Endothelial cell of umbilical vein (primary cell): ENCODE data around the gene C11orf71. TPM values are rescaled to one million over a fixed set of nuclear protein-coding genes. Genes with fewer than 3 reads are reported as not detected.

Experiments used
- BruUV-seq: library from RNA; stranded (reverse); fragments of 400-500 nt; replicated peaks from 2 replicates; lab custom pipeline; 2021; lab: Mats Ljungman, UMichigan
- CTCF ChIA-PET: fragments of 300-600, 350-600 bp; sonication (Branson Sonifier 250); formaldehyde crosslinking; loops from one replicate; lab custom pipeline; 2021; ENCODE audit warnings: antibody characterized with exemption, inconsistent platforms; lab: Charles Lee
- POLR2A ChIA-PET: fragments of 300-600, 350-600 bp; sonication (Branson Sonifier 250); formaldehyde crosslinking; loops from one replicate; lab custom pipeline; 2021; ENCODE audit warnings: antibody characterized with exemption, inconsistent platforms; lab: Charles Lee
- DNase-seq: peaks from one replicate; pipeline ENCODE4 v3.0.0-alpha.2; 2011; ENCODE audit warnings: low read depth, low spot score
- FAIRE-seq: peaks from 2 replicates; lab custom pipeline; 2011; peaks lifted over from hg19 to GRCh38; lab: Jason Lieb, UNC
- H2AFZ ChIP-seq: 2 replicates; pipeline ENCODE4 v1.6.0; 2012; ENCODE audit warnings: low read depth, low read length, control low read depth, inconsistent platforms
- H3K27ac ChIP-seq: 2 replicates; pipeline ENCODE4 v1.5.1; 2011; ENCODE audit warnings: low read depth, mild to moderate bottlenecking, control low read depth, low read length, moderate library complexity; ENCODE audit not compliant: insufficient read depth
- H3K27me3 ChIP-seq, 2 experiments: 2 replicates each; pipeline versions ENCODE4 v1.6.0 to v1.6.1; 2011; ENCODE audit warnings: low read length in 2 of 2, mixed read lengths in 1 of 2; ENCODE audit not compliant: control insufficient read depth in 2 of 2, insufficient read depth in 2 of 2
- H3K36me3 ChIP-seq, 2 experiments: 2 replicates in 1 of 2; 3 replicates in 1 of 2; pipeline ENCODE4 v1.5.1; 2011; ENCODE audit warnings: low read length in 2 of 2, mild to moderate bottlenecking in 1 of 2, moderate library complexity in 1 of 2; ENCODE audit not compliant: control insufficient read depth in 2 of 2, insufficient read depth in 2 of 2; ENCODE audit errors: extremely low read depth in 1 of 2
- H3K4me1 ChIP-seq: 3 replicates; pipeline ENCODE4 v1.5.1; 2011; ENCODE audit warnings: mild to moderate bottlenecking, low read length; ENCODE audit not compliant: control insufficient read depth, insufficient read depth; ENCODE audit errors: extremely low read depth
- H3K4me2 ChIP-seq: 2 replicates; pipeline ENCODE4 v1.6.1; 2011; ENCODE audit warnings: low read length, control low read depth, mixed read lengths; ENCODE audit not compliant: insufficient read depth
- H3K4me3 ChIP-seq, 3 experiments: fragments of 200-600 bp in 1 of 3; sonication (generic), shearing (Covaris generic) in 1 of 3; replicated peaks in 1 of 3; 2 replicates each; pipeline ENCODE4 v1.5.1; 2011 to 2016; ENCODE audit warnings: control low read depth in 3 of 3, low read length in 3 of 3, mild to moderate bottlenecking in 2 of 3, inconsistent platforms in 1 of 3, low read depth in 1 of 3, moderate library complexity in 1 of 3; ENCODE audit not compliant: insufficient read depth in 1 of 3
- H3K79me2 ChIP-seq: 2 replicates; pipeline ENCODE4 v1.6.0; 2012; ENCODE audit warnings: low read length, inconsistent platforms; ENCODE audit not compliant: control insufficient read depth, insufficient read depth
- H3K9ac ChIP-seq: replicated peaks from 2 replicates; pipeline ENCODE3; 2011; ENCODE audit warnings: low read length, control low read depth; ENCODE audit not compliant: insufficient read depth; ENCODE audit errors: extremely low read depth
- H3K9me1 ChIP-seq: replicated peaks from 3 replicates; pipeline ENCODE4 v1.6.0; 2011; ENCODE audit warnings: mild to moderate bottlenecking, low read length; ENCODE audit not compliant: control insufficient read depth, insufficient read depth; ENCODE audit errors: extremely low read depth
- H3K9me3 ChIP-seq: replicated peaks from 2 replicates; pipeline ENCODE4 v1.5.1; 2012; ENCODE audit warnings: low read length, inconsistent platforms; ENCODE audit not compliant: control insufficient read depth, insufficient read depth
- H4K20me1 ChIP-seq: replicated peaks from 2 replicates; pipeline ENCODE3; 2011; ENCODE audit warnings: mild to moderate bottlenecking, low read length; ENCODE audit not compliant: control insufficient read depth, insufficient read depth; ENCODE audit errors: extremely low read depth
- CTCF ChIP-seq, 2 donors: IDR thresholded peaks; 1 replicate in 1 of 2; 2 replicates in 1 of 2; pipeline ENCODE4 v1.5.1; 2011; ENCODE audit warnings: low read length in 2 of 2, mild to moderate bottlenecking in 2 of 2, moderate library complexity in 2 of 2, control low read depth in 1 of 2, inconsistent platforms in 1 of 2, low read depth in 1 of 2; ENCODE audit not compliant: insufficient read depth in 1 of 2; ENCODE audit errors: extremely low read depth in 1 of 2
- EZH2 ChIP-seq: IDR thresholded peaks from 2 replicates; pipeline ENCODE4 v1.6.1; 2012; ENCODE audit warnings: borderline replicate concordance, low read depth, mild to moderate bottlenecking, moderate library complexity, low read length, inconsistent platforms; ENCODE audit not compliant: severe bottlenecking
- FOS ChIP-seq: IDR thresholded peaks from 2 replicates; pipeline ENCODE4 v1.6.1; 2011; ENCODE audit warnings: mild to moderate bottlenecking, low read length, moderate library complexity, borderline replicate concordance; ENCODE audit not compliant: insufficient read depth
- MAX ChIP-seq: IDR thresholded peaks from 2 replicates; pipeline ENCODE4 v1.6.1; 2011; ENCODE audit not compliant: insufficient read depth, insufficient read length
- MYC ChIP-seq: IDR thresholded peaks from one replicate; pipeline ENCODE4 v1.6.1; 2011; ENCODE audit warnings: mild to moderate bottlenecking, low read depth, low read length
- POLR2A ChIP-seq: IDR thresholded peaks from 2 replicates; pipeline ENCODE4 v1.6.1; 2012; ENCODE audit warnings: low read depth, mild to moderate bottlenecking, control low read depth, low read length
- POLR2AphosphoS5 ChIP-seq: IDR thresholded peaks from 2 replicates; pipeline ENCODE4 v1.6.1; 2012; ENCODE audit warnings: low read depth, mild to moderate bottlenecking, control low read depth, low read length, moderate library complexity; ENCODE audit not compliant: insufficient read depth
- dilution Hi-C: fragments of 300-500 bp; cut with MboI; formaldehyde crosslinking; loops from one replicate; pipeline ENCODE4 v1.15.0; 2019; ENCODE audit warnings: low sequenced_read_pairs; ENCODE audit not compliant: extremely low pct_ligation_motif_present
- intact Hi-C: fragments of 100-400 bp; cut with micrococcal nuclease; formaldehyde crosslinking; loops from one replicate; pipeline ENCODE4 v1.10.0; 2022
- polyA plus RNA-seq, 4 experiments: library from polyadenylated mRNA; depleted of rRNA in 3 of 4; stranded (reverse) in 3 of 4; unstranded in 1 of 4; fragments of >200 nt; gene quantifications; 2 replicates each; pipeline versions ENCODE4 v1.2.1 to v1.2.3, GENCODE V29; 2011 to 2012; ENCODE audit warnings: missing spikeins in 1 of 4
- total RNA-seq: library from RNA; stranded (reverse); gene quantifications from 2 replicates; pipeline ENCODE4 v1.2.3, GENCODE V29; 2021

Gene C11orf71
- total and polyA plus RNA-seq, 2 donors (not counting 3 experiments of a cell fraction or from before 2014, with no cell fraction given), result 4.0 to 6.9 TPM

GRCh38 chr11:114395736-114396135 lies 4.6 kb downstream of the C11orf71 start:
- ChIA-PET POLR2A (no interaction called here), CTCF (interaction anchor here (1.0 to 2.5 kb wide), 7 partner anchors 10 to 115 kb away, joined by 3 to 16 read pairs (median 7); no protein-coding TSS in a partner anchor)
- Histone ChIP-seq H3K9me1 (no peaks in the 10 kb centered on the region), H4K20me1 (no peaks in the 10 kb centered on the region), H3K36me3 (no peaks in the 10 kb centered on the region), H3K9me3 (no peaks in the 10 kb centered on the region), H2AFZ (no peak overlapping the region), H3K4me1 (peaks cover 20% of the 10 kb centered on the region), H3K4me2 (no peak overlapping the region), H3K79me2 (peaks cover 11% of the 10 kb centered on the region), H3K27ac (no peak overlapping the region), H3K4me3 (no peak overlapping the region), H3K9ac (no peak overlapping the region), H3K27me3 (no peaks in the 10 kb centered on the region)
- no peak for FAIRE-seq
- dilution Hi-C loops, result no loop called here
- no TSS peak for BruUV-seq
- intact Hi-C loops, result loop anchor here (5.0 kb wide), 1 partner anchor 367 kb away; no protein-coding TSS in a partner anchor
- DNase-seq, result peak; percentile 9
- TF ChIP-seq MAX (no peak), MYC (no peak), EZH2 (no peak), CTCF (IDR thresholded peaks at IDR 0.05; ENCODE audit: extremely low read depth in 1 of 2, insufficient read depth in 1 of 2, low read depth in 1 of 2, low read length in 2 of 2) (peak; percentile 21 to 32), POLR2A (no peak), POLR2AphosphoS5 (no peak), FOS (no peak)
